H1 (cell line): ENCODE results near the gene SRGAP3. TPM values are rescaled to one million over a fixed set of nuclear protein-coding genes. Genes with fewer than 3 reads are reported as not detected.

Experiments
- CREB1 ChIP-seq: IDR thresholded peaks from 2 replicates; pipeline ENCODE4 v1.6.1; 2012; ENCODE audit warnings: inconsistent platforms
- NANOG ChIP-seq: IDR thresholded peaks from 2 replicates; pipeline ENCODE4 v1.6.1; 2011; ENCODE audit warnings: low read length, low read depth, mild to moderate bottlenecking, inconsistent platforms; ENCODE audit not compliant: insufficient read depth, poor library complexity, severe bottlenecking
- polyA plus RNA-seq, 7 experiments: library from polyadenylated mRNA; depleted of rRNA in 3 of 7; stranded (reverse) in 5 of 7; unstranded in 2 of 7; fragments of >200 nt in 5 of 7; fragments of 200-250 nt in 2 of 7; gene quantifications; 1 replicate in 5 of 7; 2 replicates in 1 of 7; 4 replicates in 1 of 7; pipeline versions ENCODE4 v1.2.1 to v1.2.3, GENCODE V29; 2011 to 2013; ENCODE audit warnings: missing spikeins in 2 of 7, mixed read lengths in 2 of 7
- total RNA-seq: library from RNA; stranded (reverse); fragmentation: NEBNext Ultra II Directional; extraction: Animal tissue kit (Norgen Biotek cat#: 25700); gene quantifications from 2 replicates; pipeline ENCODE4 v1.2.1, GENCODE V29; 2021

Gene SRGAP3
- total and polyA plus RNA-seq, 2 of the 8 experiments (the other 6 are each of a cell fraction or from before 2014, with no cell fraction given), result 5.8 to 11.4 TPM

- TF ChIP-seq CREB1 (no peak), NANOG (no peak)
- TF ChIP-seq, all 59 proteins: peak for 0
These were observed 101.6 kb downstream of the SRGAP3 start (continued) for GRCh38 chr3:9147896-9148266.
